Chondrocyte (in vitro differentiated cells): Measurements from ENCODE around the gene SIGLEC11. TPM values are rescaled to one million over a fixed set of nuclear protein-coding genes. Genes with fewer than 3 reads are reported as not detected.
A peak's percentile ranks its signal among the peaks of the same experiment; 100 is the strongest.

Source experiments
- DNase-seq: peaks from one replicate; pipeline ENCODE4 v3.0.0; 2021; ENCODE audit warnings: mixed read lengths, low spot score
- H3K27ac Mint-ChIP-seq: one replicate; pipeline ENCODE4 v1.8.0; 2021; ENCODE audit warnings: mild to moderate bottlenecking, moderate library complexity, mixed read lengths; ENCODE audit not compliant: unreplicated experiment
- H3K27me3 Mint-ChIP-seq: 2 replicates; pipeline ENCODE4 v1.8.0; 2021; ENCODE audit warnings: low read depth, mixed read lengths
- H3K36me3 Mint-ChIP-seq: 2 replicates; pipeline ENCODE4 v1.8.0; 2021; ENCODE audit warnings: low read depth, mixed read lengths
- H3K4me1 Mint-ChIP-seq: 2 replicates; pipeline ENCODE4 v1.8.0; 2021; ENCODE audit warnings: low read depth, mild to moderate bottlenecking, mixed read lengths
- H3K4me3 Mint-ChIP-seq: one replicate; pipeline ENCODE4 v1.8.0; 2021; ENCODE audit warnings: mild to moderate bottlenecking, moderate library complexity, mixed read lengths; ENCODE audit not compliant: unreplicated experiment
- H3K9me3 Mint-ChIP-seq: 2 replicates; pipeline ENCODE4 v1.8.0; 2021; ENCODE audit warnings: low read depth, mixed read lengths
- total RNA-seq: library from RNA; stranded (reverse); gene quantifications from 3 replicates; pipeline ENCODE4 v1.2.1, GENCODE V29; 2021
- TF ChIP-seq, protein P1 (sequence below): fragments of 200-600 bp; sonication (generic); IDR thresholded peaks from 2 replicates; pipeline ENCODE4 v1.5.0; 2021; ENCODE audit warnings: antibody characterized with exemption, mild to moderate bottlenecking, moderate library complexity

Gene SIGLEC11
- total RNA-seq, 1 donor from 2014 or later: not detected

DNA sequence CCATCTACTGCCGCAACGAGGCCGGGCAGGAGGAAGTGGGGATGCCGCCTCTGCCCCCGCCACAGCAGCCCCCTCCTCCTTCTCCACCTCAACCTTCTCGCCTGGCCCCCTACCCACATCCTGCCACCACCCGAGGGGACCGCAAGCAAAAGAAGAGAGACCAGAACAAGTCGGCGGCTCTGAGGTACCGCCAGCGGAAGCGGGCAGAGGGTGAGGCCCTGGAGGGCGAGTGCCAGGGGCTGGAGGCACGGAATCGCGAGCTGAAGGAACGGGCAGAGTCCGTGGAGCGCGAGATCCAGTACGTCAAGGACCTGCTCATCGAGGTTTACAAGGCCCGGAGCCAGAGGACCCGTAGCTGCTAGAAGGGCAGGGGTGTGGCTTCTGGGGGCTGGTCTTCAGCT, 28.2 kb downstream of the SIGLEC11 start:
- TF ChIP-seq, protein P1, sequence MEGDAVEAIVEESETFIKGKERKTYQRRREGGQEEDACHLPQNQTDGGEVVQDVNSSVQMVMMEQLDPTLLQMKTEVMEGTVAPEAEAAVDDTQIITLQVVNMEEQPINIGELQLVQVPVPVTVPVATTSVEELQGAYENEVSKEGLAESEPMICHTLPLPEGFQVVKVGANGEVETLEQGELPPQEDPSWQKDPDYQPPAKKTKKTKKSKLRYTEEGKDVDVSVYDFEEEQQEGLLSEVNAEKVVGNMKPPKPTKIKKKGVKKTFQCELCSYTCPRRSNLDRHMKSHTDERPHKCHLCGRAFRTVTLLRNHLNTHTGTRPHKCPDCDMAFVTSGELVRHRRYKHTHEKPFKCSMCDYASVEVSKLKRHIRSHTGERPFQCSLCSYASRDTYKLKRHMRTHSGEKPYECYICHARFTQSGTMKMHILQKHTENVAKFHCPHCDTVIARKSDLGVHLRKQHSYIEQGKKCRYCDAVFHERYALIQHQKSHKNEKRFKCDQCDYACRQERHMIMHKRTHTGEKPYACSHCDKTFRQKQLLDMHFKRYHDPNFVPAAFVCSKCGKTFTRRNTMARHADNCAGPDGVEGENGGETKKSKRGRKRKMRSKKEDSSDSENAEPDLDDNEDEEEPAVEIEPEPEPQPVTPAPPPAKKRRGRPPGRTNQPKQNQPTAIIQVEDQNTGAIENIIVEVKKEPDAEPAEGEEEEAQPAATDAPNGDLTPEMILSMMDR: no peak
- Mint-ChIP-seq H3K27ac (no peak overlapping the region), H3K27me3 (no peaks in the 10 kb centered on the region), H3K9me3 (no peaks in the 10 kb centered on the region), H3K36me3 (peaks cover 12% of the 10 kb centered on the region), H3K4me1 (peaks cover 29% of the 10 kb centered on the region), H3K4me3 (no peak overlapping the region)
- peak; percentile 84 for DNase-seq

DNA sequence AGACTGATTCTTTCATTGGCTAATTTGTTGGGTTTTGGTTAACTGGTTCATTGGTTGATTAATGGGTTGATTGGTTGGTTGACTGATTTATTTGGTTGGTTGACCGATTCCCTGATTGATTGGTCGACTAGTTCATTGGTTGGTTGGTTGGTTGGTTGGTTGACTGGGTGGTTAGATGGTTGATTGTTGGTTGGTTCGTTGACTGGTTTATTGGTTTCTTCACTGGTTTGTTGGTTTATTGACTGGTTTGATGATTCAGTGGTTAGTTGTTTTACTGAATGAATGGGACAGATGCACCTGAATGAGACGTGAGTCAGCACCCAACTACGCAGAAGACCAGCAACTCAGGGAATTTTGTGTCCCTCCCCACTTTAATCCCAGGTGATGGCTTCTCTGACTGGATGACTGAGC, 28.9 kb downstream of the SIGLEC11 start:
- DNase-seq: peak; percentile 1
- no peaks in the 10 kb centered on the region for H3K27me3 Mint-ChIP-seq
- no peaks in the 10 kb centered on the region for H3K9me3 Mint-ChIP-seq
- peaks cover 32% of the 10 kb centered on the region for H3K4me1 Mint-ChIP-seq
- no peak overlapping the region for H3K4me3 Mint-ChIP-seq
- H3K36me3 Mint-ChIP-seq: peaks cover 12% of the 10 kb centered on the region
- no peak overlapping the region for H3K27ac Mint-ChIP-seq
- TF ChIP-seq, protein P1: no peak

DNA sequence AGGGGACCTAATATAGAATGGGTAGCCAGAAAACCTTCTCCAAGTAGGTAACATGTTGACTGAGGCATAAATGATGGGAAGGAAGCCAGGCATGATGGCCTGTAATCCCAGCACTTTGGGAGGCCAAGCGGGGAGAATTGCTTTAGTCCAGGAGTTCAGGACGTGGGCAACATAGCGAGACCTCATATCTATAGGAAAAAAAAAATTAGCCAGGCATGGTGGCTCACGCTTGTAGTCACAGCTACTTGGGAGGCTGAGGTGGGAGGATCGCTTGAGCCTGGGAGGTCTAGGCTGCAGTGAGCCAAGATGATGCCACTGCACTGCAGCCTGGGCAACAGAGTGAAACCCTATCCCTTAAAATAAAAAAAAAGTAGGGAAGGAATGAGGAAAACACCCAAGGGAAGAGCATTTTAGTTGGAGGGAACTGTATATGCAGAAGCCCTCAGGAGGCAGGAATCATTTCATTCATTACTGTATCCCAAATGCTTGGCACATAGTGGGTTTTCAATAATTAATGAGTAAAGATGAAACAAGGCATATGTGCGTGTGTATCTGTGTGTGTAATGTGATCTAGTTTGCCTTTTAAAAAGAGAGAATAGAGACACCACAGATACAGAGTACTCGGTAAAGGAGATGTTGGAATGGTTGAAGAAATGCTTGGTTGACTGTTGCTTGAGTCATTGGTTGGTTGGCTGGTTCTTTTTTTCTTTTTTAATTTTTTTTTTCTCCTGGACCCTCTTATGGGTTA, 29.5 kb downstream of the SIGLEC11 start:
- peaks cover 13% of the 10 kb centered on the region for H3K36me3 Mint-ChIP-seq
- H3K27me3 Mint-ChIP-seq: no peaks in the 10 kb centered on the region
- TF ChIP-seq, protein P1: no peak
- H3K27ac Mint-ChIP-seq: peak overlapping the region; percentile 53
- H3K9me3 Mint-ChIP-seq: no peaks in the 10 kb centered on the region
- peaks cover 34% of the 10 kb centered on the region for H3K4me1 Mint-ChIP-seq
- H3K4me3 Mint-ChIP-seq: peak overlapping the region; percentile 81
- DNase-seq: peak; percentile 1

DNA sequence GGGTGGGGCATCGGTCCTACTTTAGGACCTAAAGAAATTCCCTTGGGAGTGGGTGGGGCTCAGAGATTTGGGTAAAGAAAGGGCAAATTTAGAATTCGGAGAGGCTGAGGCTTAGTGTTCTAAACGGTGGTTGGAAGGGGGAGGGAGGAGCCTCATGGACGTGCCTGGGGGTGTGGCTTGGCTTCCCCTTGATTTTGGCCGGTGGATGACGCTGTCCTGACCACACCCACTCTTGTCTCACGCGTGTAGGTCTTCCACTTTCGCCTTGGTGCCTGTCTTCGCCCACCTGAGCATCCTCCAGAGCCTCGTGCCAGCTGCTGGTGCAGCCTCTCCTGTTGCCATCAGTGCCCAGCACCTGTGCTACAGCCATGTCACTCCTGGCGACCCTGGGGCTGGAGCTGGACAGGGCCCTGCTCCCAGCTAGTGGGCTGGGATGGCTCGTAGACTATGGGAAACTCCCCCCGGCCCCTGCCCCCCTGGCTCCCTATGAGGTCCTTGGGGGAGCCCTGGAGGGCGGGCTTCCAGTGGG, 30.4 kb downstream of the SIGLEC11 start:
- H3K27me3 Mint-ChIP-seq: no peaks in the 10 kb centered on the region
- TF ChIP-seq, protein P1: no peak
- peak overlapping the region; percentile 99 for H3K27ac Mint-ChIP-seq
- H3K4me3 Mint-ChIP-seq: peak overlapping the region; percentile 81
- DNase-seq: no peak
- peaks cover 15% of the 10 kb centered on the region for H3K36me3 Mint-ChIP-seq
- peaks cover 37% of the 10 kb centered on the region for H3K4me1 Mint-ChIP-seq
- H3K9me3 Mint-ChIP-seq: no peaks in the 10 kb centered on the region

DNA sequence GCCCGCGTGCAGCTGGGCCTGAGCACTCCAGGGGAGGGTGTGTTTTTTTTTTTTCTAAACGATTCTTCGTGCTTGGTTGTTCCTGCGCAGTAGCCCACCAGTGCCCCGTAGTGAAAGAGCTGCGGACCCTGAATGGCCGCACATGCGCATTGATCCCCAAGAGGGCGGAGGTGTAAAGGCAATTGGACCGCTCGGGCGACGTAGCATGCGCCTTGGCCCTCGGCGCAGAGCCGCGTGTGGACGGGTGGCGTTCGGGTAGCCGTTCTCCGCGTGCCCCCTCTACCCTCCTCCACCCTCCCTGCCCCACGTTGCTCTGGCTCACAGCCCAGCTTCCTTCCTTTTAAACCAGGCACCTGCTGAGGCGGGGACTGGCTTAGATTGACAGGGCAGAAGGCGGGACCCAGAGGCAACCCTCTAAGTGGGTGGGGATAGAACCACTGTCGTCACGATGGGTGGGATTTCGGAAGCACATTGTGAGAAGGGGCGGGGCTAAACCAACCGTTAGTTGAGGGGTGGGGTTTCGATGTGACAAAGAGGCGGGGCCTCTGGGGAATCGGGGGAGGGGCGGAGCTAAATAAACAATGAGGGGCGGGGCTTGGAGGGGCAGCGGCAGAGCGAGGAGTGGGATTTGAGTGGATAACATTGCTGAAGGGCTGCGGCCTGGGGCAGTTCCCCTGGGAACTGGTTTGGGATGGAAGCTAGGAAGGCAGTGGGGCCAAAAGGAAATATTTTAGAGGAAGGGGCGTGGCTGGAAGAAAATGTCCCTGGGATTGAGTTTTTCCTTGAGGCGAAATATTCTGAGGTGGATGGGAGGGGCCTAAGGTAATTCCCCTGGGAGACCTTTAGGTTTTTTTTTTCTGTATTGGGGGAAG, 31.1 kb downstream of the SIGLEC11 start:
- Mint-ChIP-seq H3K36me3 (peaks cover 18% of the 10 kb centered on the region), H3K4me1 (peaks cover 40% of the 10 kb centered on the region), H3K27ac (peak overlapping the region; percentile 99), H3K9me3 (no peaks in the 10 kb centered on the region), H3K27me3 (no peaks in the 10 kb centered on the region), H3K4me3 (peak overlapping the region; percentile 81)
- TF ChIP-seq, protein P1: no peak
- DNase-seq: peak; percentile 96
